Keratinocyte (primary cell): ENCODE measurements around the gene ZBTB2.

ENCODE experiments used
- CTCF ChIP-seq, 3 experiments: IDR thresholded peaks in 1 of 3; conservative IDR thresholded peaks in 1 of 3; optimal IDR thresholded peaks in 1 of 3; 2 replicates in 2 of 3; 3 replicates in 1 of 3; pipeline versions ENCODE3 to v1.5.1; 2011; ENCODE audit warnings: low read length in 3 of 3, mild to moderate bottlenecking in 3 of 3, moderate library complexity in 2 of 3, control low read depth in 1 of 3, inconsistent platforms in 1 of 3; ENCODE audit not compliant: insufficient read depth in 2 of 3; ENCODE audit errors: extremely low read depth in 1 of 3
- EZH2 ChIP-seq: IDR thresholded peaks from one replicate; pipeline ENCODE4 v1.6.1; 2012; ENCODE audit warnings: inconsistent platforms, mild to moderate bottlenecking, low read length, moderate library complexity

DNA sequence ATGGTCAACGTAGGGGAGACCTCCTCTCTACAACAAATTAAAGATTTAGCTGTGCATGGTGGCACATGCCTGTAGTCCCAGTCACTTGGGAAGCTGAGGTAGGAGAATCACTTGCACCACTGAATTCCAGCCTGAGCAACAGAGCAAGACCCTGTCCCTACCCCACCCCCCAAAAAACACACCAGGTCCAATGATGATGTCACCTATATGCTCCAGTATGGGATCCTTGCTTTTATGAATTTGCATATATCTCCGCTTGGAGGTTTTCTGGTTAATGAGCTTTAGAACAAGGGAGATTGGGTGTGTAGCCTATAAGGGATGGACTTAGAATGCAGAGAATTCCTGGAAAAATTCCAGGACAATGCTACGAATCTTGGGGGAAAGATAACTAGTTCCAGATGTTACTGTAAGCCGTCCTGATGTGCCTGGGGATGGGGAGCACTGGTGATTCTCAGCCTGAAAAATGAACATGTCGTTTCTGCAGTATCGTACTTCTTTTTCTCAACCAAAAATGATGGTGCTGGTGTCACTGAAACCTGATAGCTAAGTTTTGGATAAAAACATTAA is 61.1 kb downstream of the ZBTB2 start:
- TF ChIP-seq CTCF (optimal IDR thresholded peaks at IDR 0.05 in 1 of 3, IDR thresholded peaks at IDR 0.05 in 1 of 3, conservative IDR thresholded peaks at IDR 0.05 in 1 of 3; ENCODE audit: extremely low read depth in 1 of 3, insufficient read depth in 2 of 3, low read length in 3 of 3) (no peak), EZH2 (no peak)
